DOHH2 (cell line): ENCODE results near the gene SHISA6.

Experiments
- H3F3A ChIP-seq: fragments of 200-600 bp; sonication (generic), shearing (Covaris generic); 2 replicates; pipeline ENCODE4 v1.6.0; 2016; ENCODE audit warnings: antibody characterized with exemption, mild to moderate bottlenecking; ENCODE audit not compliant: control insufficient read depth, insufficient read depth
- H3K27ac ChIP-seq: fragments of 200-600 bp; sonication (generic); 2 replicates; pipeline ENCODE4 v1.5.1; 2014; ENCODE audit warnings: low read depth, mild to moderate bottlenecking, low read length, moderate library complexity
- H3K27me3 ChIP-seq: fragments of 200-600 bp; sonication (generic); 2 replicates; pipeline ENCODE4 v1.6.1; 2014; ENCODE audit warnings: mild to moderate bottlenecking, low read length, mixed read lengths; ENCODE audit not compliant: control insufficient read depth
- H3K36me3 ChIP-seq: fragments of 200-600 bp; sonication (generic); 2 replicates; pipeline ENCODE4 v1.6.1; 2014; ENCODE audit warnings: mild to moderate bottlenecking, low read length, moderate library complexity, mixed read lengths; ENCODE audit not compliant: control insufficient read depth
- H3K4me1 ChIP-seq: fragments of 200-600 bp; sonication (generic); 2 replicates; pipeline ENCODE4 v1.6.1; 2014; ENCODE audit warnings: mild to moderate bottlenecking, low read length, mixed read lengths; ENCODE audit not compliant: control insufficient read depth
- H3K4me2 ChIP-seq: fragments of 200-600 bp; sonication (generic); 2 replicates; pipeline ENCODE4 v1.6.0; 2014; ENCODE audit warnings: mild to moderate bottlenecking, low read length, moderate library complexity
- H3K4me3 ChIP-seq: fragments of 200-600 bp; sonication (generic); 2 replicates; pipeline ENCODE4 v1.5.1; 2014; ENCODE audit warnings: mild to moderate bottlenecking, low read length, mixed read lengths
- H3K79me2 ChIP-seq: fragments of 200-600 bp; sonication (generic); 2 replicates; pipeline ENCODE4 v1.6.1; 2014; ENCODE audit warnings: mild to moderate bottlenecking, low read length, mixed read lengths; ENCODE audit not compliant: control insufficient read depth
- H3K9me2 ChIP-seq: fragments of 200-600 bp; sonication (generic); replicated peaks from 2 replicates; pipeline ENCODE4 v1.6.1; 2014; ENCODE audit warnings: mild to moderate bottlenecking, low read length, mixed read lengths; ENCODE audit not compliant: control insufficient read depth
- H3K9me3 ChIP-seq: fragments of 200-600 bp; sonication (generic); 2 replicates; pipeline ENCODE4 v1.6.1; 2014; ENCODE audit warnings: antibody characterized with exemption, low read length, mixed read lengths; ENCODE audit not compliant: control insufficient read depth, insufficient read depth
- H4K20me1 ChIP-seq: fragments of 200-600 bp; sonication (generic); 2 replicates; pipeline ENCODE4 v1.6.0; 2014; ENCODE audit warnings: low read depth, mild to moderate bottlenecking, antibody characterized with exemption, low read length, moderate library complexity; ENCODE audit not compliant: control insufficient read depth, insufficient read depth
- CTCF ChIP-seq: fragments of 200-600 bp; sonication (generic); IDR thresholded peaks from one replicate; pipeline ENCODE4 v1.5.1; 2014; ENCODE audit warnings: antibody characterized with exemption, mild to moderate bottlenecking, low read depth, low read length; ENCODE audit not compliant: poor library complexity, severe bottlenecking
- EZH2phosphoT487 ChIP-seq: fragments of 200-600 bp; sonication (generic); IDR thresholded peaks from 2 replicates; pipeline ENCODE4 v1.6.1; 2017; ENCODE audit warnings: borderline replicate concordance, mild to moderate bottlenecking, antibody characterized with exemption, low read length, moderate library complexity, mixed read lengths

SHISA6 gene

DNA sequence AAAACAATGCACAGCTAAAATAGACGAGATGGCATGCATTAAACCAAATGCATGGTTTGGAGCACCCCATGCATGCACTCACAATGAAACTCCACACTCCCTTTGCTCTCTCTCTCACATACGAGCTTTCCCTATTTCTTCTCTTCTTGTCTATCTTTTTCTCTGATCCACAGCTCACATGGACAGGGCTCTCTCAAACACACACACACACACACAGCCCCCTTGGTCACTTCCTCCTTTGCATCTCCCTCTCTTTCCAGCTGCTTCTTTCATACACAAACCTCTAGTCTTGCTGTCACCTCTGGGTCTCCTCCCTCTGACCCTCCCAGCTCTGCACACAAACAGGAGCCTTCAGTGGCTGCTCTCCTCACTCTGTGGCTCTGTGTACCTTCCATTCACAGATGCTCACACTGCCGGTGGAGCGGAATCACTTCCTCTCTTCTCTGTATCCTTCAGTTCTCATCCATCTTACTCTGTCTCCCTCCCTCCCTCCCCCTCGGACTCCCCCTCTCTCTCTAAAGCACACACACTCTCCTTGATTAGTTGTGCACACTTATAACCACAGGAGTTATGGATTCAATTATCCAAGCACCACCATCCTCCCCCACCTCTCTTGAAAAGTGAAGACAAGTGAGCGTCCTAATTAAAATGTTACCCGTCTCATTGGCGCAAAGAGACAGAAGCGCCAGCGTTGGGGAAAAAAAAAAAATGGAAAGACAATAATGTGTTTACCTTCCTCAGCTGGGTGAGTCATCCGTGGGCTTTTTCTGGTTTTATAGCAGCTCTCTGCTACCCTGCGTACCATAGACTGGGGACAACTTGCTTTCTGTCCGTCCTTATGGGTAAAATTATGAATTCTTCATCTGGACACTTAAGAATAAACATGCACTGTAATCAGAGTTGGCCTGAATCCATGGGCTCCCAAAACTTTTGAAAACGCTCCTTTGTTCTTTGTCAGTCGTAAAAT is 90.8 kb downstream of the SHISA6 start:
- H3K36me3 ChIP-seq = no peaks in the 10 kb centered on the region
- H3K27ac ChIP-seq = no peak overlapping the region
- H3K79me2 ChIP-seq = no peaks in the 10 kb centered on the region
- no peak for TF ChIP-seq EZH2phosphoT487
- TF ChIP-seq CTCF = no peak
- H3K9me3 ChIP-seq = no peaks in the 10 kb centered on the region; the same call in 1 of the 2 replicates
- no peaks in the 10 kb centered on the region for H3K4me1 ChIP-seq
- H3K27me3 ChIP-seq = no peaks in the 10 kb centered on the region
- H4K20me1 ChIP-seq = no peaks in the 10 kb centered on the region
- H3F3A ChIP-seq = no peaks in the 10 kb centered on the region
- H3K4me3 ChIP-seq = no peak overlapping the region
- no peak overlapping the region for H3K4me2 ChIP-seq
- no peaks in the 10 kb centered on the region for H3K9me2 ChIP-seq

GRCh38 chr17:11332706-11333105 is 91.7 kb downstream of the SHISA6 start:
- TF ChIP-seq EZH2phosphoT487 (no peak), CTCF (no peak)
- no peaks in the 10 kb centered on the region for H3K79me2 ChIP-seq
- H3K4me3 ChIP-seq = no peak overlapping the region
- H3K9me3 ChIP-seq = no peaks in the 10 kb centered on the region; the same call in 1 of the 2 replicates
- H3K9me2 ChIP-seq = no peaks in the 10 kb centered on the region
- H3K4me1 ChIP-seq = no peaks in the 10 kb centered on the region
- no peak overlapping the region for H3K27ac ChIP-seq
- H3K36me3 ChIP-seq = no peaks in the 10 kb centered on the region
- no peak overlapping the region for H3K4me2 ChIP-seq
- no peaks in the 10 kb centered on the region for H4K20me1 ChIP-seq
- no peaks in the 10 kb centered on the region for H3K27me3 ChIP-seq
- no peaks in the 10 kb centered on the region for H3F3A ChIP-seq

DNA sequence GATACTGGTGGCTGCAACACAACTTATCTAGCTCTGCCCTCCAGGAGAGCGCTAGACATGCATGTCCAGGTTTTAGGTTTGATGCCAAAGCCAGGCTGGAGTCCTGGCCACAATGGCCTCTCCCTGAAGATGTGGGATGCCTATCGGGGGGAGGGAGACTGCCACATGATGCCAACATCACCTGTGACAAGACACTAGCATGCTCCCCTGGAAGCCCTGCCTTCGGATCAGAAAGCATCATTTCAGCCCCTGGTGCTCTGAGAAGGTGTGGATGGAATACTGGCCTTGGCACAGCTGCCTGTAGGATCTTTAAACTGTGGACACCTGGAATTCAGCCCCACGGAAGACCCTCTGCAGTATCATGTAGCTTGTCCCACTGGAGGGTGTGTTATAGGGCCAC is 93.5 kb downstream of the SHISA6 start:
- H3K36me3 ChIP-seq = no peaks in the 10 kb centered on the region
- H3K4me2 ChIP-seq = no peak overlapping the region
- H3K9me3 ChIP-seq = no peaks in the 10 kb centered on the region; the same call in 1 of the 2 replicates
- no peaks in the 10 kb centered on the region for H4K20me1 ChIP-seq
- TF ChIP-seq EZH2phosphoT487 (no peak), CTCF (no peak)
- H3F3A ChIP-seq = no peaks in the 10 kb centered on the region
- no peaks in the 10 kb centered on the region for H3K79me2 ChIP-seq
- no peak overlapping the region for H3K27ac ChIP-seq
- no peak overlapping the region for H3K4me3 ChIP-seq
- H3K27me3 ChIP-seq = no peaks in the 10 kb centered on the region
- H3K9me2 ChIP-seq = no peaks in the 10 kb centered on the region
- H3K4me1 ChIP-seq = no peaks in the 10 kb centered on the region
